B cell (primary cell): ENCODE measurements around the gene BCHE. TPM values are rescaled to one million over a fixed set of nuclear protein-coding genes. Genes with fewer than 3 reads are reported as not detected.

Source experiments
- ATAC-seq: fragments of 200-7000 bp; cut with Tn5 transposase; one replicate; pipeline ENCODE4 v1.10.0; 2021; ENCODE audit warnings: low read depth, mild to moderate bottlenecking, moderate number of reproducible peaks, moderate library complexity
- CTCF ChIA-PET: fragments of 350-600 bp; sonication (Branson Sonifier 250); formaldehyde crosslinking; loops from one replicate; lab custom pipeline; 2021; ENCODE audit warnings: antibody characterized with exemption, inconsistent platforms; lab: Charles Lee
- POLR2A ChIA-PET: fragments of 350-600 bp; sonication (Branson Sonifier 250); formaldehyde crosslinking; loops from one replicate; lab custom pipeline; 2021; ENCODE audit warnings: antibody characterized with exemption; lab: Charles Lee
- DNase-seq: peaks from one replicate; pipeline ENCODE4 v3.0.0; 2013
- H2AFZ ChIP-seq: 2 replicates; pipeline ENCODE4 v1.6.1; 2012; ENCODE audit warnings: mild to moderate bottlenecking, low read depth, low read length; ENCODE audit not compliant: insufficient read depth, poor library complexity, severe bottlenecking
- H3K27ac ChIP-seq, 2 donors: 1 replicate in 1 of 2; 2 replicates in 1 of 2; pipeline ENCODE4 v1.5.1; 2012 to 2013; ENCODE audit warnings: low read length in 2 of 2, mild to moderate bottlenecking in 2 of 2, moderate library complexity in 1 of 2
- H3K27me3 ChIP-seq, 4 experiments: fragments of 200-600 bp in 1 of 4; sonication (generic) in 1 of 4; replicated peaks in 1 of 4; 1 replicate in 2 of 4; 2 replicates in 2 of 4; pipeline versions ENCODE4 v1.6.1 to v1.7.0; 2013 to 2016; ENCODE audit warnings: low read length in 3 of 4, mild to moderate bottlenecking in 2 of 4, mixed read lengths in 1 of 4, moderate library complexity in 1 of 4; ENCODE audit not compliant: insufficient read depth in 4 of 4, control insufficient read depth in 3 of 4; ENCODE audit errors: control extremely low read depth in 1 of 4
- H3K36me3 ChIP-seq, 2 experiments: replicated peaks in 1 of 2; 1 replicate in 1 of 2; 2 replicates in 1 of 2; pipeline versions ENCODE4 v1.6.1 to v1.7.1; 2013; ENCODE audit warnings: low read length in 1 of 2; ENCODE audit not compliant: insufficient read depth in 2 of 2, control insufficient read depth in 1 of 2; ENCODE audit errors: control extremely low read depth in 1 of 2, extremely low read depth in 1 of 2
- H3K4me1 ChIP-seq, 2 donors: fragments of 200-600 bp in 1 of 2; sonication (generic) in 1 of 2; 1 replicate in 1 of 2; 2 replicates in 1 of 2; pipeline versions ENCODE4 v1.5.1 to v1.6.1; 2013 to 2017; ENCODE audit warnings: low read length in 2 of 2; ENCODE audit not compliant: control insufficient read depth in 2 of 2, insufficient read depth in 2 of 2
- H3K4me2 ChIP-seq: replicated peaks from 2 replicates; pipeline ENCODE3; 2012; ENCODE audit warnings: mild to moderate bottlenecking, low read depth, low read length; ENCODE audit not compliant: poor library complexity, severe bottlenecking
- H3K4me3 ChIP-seq, 5 experiments: fragments of 200-600 bp in 1 of 5; sonication (generic) in 1 of 5; 1 replicate in 3 of 5; 2 replicates in 2 of 5; pipeline versions ENCODE4 v1.5.1 to v1.7.0; 2011 to 2016; ENCODE audit warnings: low read length in 4 of 5, mild to moderate bottlenecking in 4 of 5, low read depth in 2 of 5, control low read depth in 1 of 5, moderate library complexity in 1 of 5; ENCODE audit not compliant: insufficient read depth in 1 of 5; ENCODE audit errors: control extremely low read depth in 1 of 5, extremely low read depth in 1 of 5
- H3K79me2 ChIP-seq: fragments of 200-600 bp; sonication (generic); one replicate; pipeline ENCODE4 v1.6.0; 2016; ENCODE audit warnings: low read length; ENCODE audit not compliant: control insufficient read depth, insufficient read depth
- H3K9ac ChIP-seq: fragments of 200-600 bp; sonication (generic); 2 replicates; pipeline ENCODE4 v1.6.1; 2017; ENCODE audit warnings: mild to moderate bottlenecking, low read length, moderate library complexity
- H3K9me3 ChIP-seq, 3 donors: one replicate each; pipeline versions ENCODE4 v1.6.1 to v1.7.1; 2013; ENCODE audit warnings: low read length in 2 of 3; ENCODE audit not compliant: control insufficient read depth in 2 of 3, insufficient read depth in 1 of 3; ENCODE audit errors: control extremely low read depth in 1 of 3
- H4K20me1 ChIP-seq: 2 replicates; pipeline ENCODE4 v1.6.0; 2012; ENCODE audit warnings: mild to moderate bottlenecking, low read length; ENCODE audit not compliant: insufficient read depth, control insufficient read depth, poor library complexity, severe bottlenecking
- H3K27ac Mint-ChIP-seq: one replicate; pipeline ENCODE4 v1.8.0; 2021; ENCODE audit warnings: mixed read lengths
- H3K27me3 Mint-ChIP-seq: one replicate; pipeline ENCODE4 v1.8.0; 2021; ENCODE audit warnings: mixed read lengths
- H3K4me1 Mint-ChIP-seq: one replicate; pipeline ENCODE4 v1.8.0; 2021; ENCODE audit warnings: mixed read lengths
- H3K4me3 Mint-ChIP-seq: one replicate; pipeline ENCODE4 v1.8.0; 2021; ENCODE audit warnings: mixed read lengths
- H3K9me3 Mint-ChIP-seq: one replicate; pipeline ENCODE4 v1.8.0; 2022; ENCODE audit warnings: mixed read lengths; ENCODE audit not compliant: insufficient read depth
- EZH2 ChIP-seq: IDR thresholded peaks from 2 replicates; pipeline ENCODE4 v1.6.1; 2012; ENCODE audit warnings: borderline replicate concordance, low read depth, mild to moderate bottlenecking, moderate library complexity, low read length; ENCODE audit not compliant: insufficient read depth, poor library complexity, severe bottlenecking
- WGBS: methylation state at CpG from one replicate; pipeline ENCODE4 v1.1.5; 2013; ENCODE audit warnings: missing lambda C conversion rate; ENCODE audit not compliant: insufficient coverage; 5-methylcytosine and 5-hydroxymethylcytosine counted together
- intact Hi-C: fragments of 100-400 bp; cut with micrococcal nuclease; formaldehyde crosslinking; loops from one replicate; pipeline ENCODE4 v1.10.0; 2022
- polyA plus RNA-seq: library from polyadenylated mRNA; depleted of rRNA; stranded (reverse); fragments of >200 nt; gene quantifications from 2 replicates; pipeline ENCODE4 v1.2.3, GENCODE V29; 2012
- total RNA-seq, 2 donors: library from RNA; stranded (reverse); fragments of 120-200 nt in 1 of 2; gene quantifications; 1 replicate in 1 of 2; 2 replicates in 1 of 2; pipeline versions ENCODE4 v1.2.3 to v1.2.4, GENCODE V29; 2013 to 2022
- TF ChIP-seq, protein P1 (sequence below): fragments of 200-600 bp; IDR thresholded peaks from one replicate; pipeline ENCODE4 v1.8.0; 2022; ENCODE audit warnings: antibody characterized with exemption, mild to moderate bottlenecking

Gene BCHE
- total and polyA plus RNA-seq, 2 donors (not counting 1 experiment from before 2014, with no cell fraction given): not detected

DNA sequence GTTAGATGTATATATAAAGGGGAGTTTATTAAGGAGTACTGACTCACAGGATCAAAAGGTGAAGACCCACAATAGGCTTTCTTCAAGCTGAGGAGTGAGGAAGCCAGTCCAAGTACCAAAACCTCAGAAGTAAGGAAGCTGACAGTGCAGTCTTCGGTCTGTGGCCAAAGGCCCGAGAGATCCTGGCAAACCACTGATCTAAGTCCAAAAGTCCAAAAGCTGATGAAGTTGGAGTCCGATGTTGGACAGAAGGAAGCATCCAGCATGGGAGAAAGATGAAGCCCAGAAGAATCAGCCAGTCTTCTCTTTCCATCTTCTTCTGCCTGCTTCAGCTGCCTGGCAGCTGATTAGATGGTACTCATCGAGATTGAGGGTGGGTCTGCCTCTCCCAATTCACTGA lies 107.5 kb downstream of the BCHE start:
- Histone ChIP-seq H3K27ac (no peak overlapping the region), H3K9ac (no peak overlapping the region), H3K9me3 (peaks cover 0 to 4% (median 0%) of the 10 kb centered on the region in 3 donors), H3K4me2 (no peak overlapping the region), H3K27me3 (no peaks in the 10 kb centered on the region), H3K79me2 (no peaks in the 10 kb centered on the region), H3K4me1 (no peaks in the 10 kb centered on the region), H2AFZ (no peak overlapping the region), H3K36me3 (no peaks in the 10 kb centered on the region), H4K20me1 (no peaks in the 10 kb centered on the region), H3K4me3 (no peak overlapping the region)
- ATAC-seq: no peak
- Mint-ChIP-seq H3K4me3 (no peak overlapping the region), H3K27me3 (no peaks in the 10 kb centered on the region), H3K27ac (no peak overlapping the region), H3K4me1 (no peaks in the 10 kb centered on the region), H3K9me3 (peaks cover 1% of the 10 kb centered on the region)
- intact Hi-C loops: no loop called here
- WGBS: 100% methylated on average over 3 of the region's 4 CpGs
- no peak for TF ChIP-seq EZH2
- TF ChIP-seq, protein P1, sequence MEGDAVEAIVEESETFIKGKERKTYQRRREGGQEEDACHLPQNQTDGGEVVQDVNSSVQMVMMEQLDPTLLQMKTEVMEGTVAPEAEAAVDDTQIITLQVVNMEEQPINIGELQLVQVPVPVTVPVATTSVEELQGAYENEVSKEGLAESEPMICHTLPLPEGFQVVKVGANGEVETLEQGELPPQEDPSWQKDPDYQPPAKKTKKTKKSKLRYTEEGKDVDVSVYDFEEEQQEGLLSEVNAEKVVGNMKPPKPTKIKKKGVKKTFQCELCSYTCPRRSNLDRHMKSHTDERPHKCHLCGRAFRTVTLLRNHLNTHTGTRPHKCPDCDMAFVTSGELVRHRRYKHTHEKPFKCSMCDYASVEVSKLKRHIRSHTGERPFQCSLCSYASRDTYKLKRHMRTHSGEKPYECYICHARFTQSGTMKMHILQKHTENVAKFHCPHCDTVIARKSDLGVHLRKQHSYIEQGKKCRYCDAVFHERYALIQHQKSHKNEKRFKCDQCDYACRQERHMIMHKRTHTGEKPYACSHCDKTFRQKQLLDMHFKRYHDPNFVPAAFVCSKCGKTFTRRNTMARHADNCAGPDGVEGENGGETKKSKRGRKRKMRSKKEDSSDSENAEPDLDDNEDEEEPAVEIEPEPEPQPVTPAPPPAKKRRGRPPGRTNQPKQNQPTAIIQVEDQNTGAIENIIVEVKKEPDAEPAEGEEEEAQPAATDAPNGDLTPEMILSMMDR: no peak
- no peak for DNase-seq
- POLR2A ChIA-PET: no interaction called here
- CTCF ChIA-PET: interaction anchor here (0.6 kb wide), 1 partner anchor 34 kb away, joined by 3 read pairs; no protein-coding TSS in a partner anchor

DNA sequence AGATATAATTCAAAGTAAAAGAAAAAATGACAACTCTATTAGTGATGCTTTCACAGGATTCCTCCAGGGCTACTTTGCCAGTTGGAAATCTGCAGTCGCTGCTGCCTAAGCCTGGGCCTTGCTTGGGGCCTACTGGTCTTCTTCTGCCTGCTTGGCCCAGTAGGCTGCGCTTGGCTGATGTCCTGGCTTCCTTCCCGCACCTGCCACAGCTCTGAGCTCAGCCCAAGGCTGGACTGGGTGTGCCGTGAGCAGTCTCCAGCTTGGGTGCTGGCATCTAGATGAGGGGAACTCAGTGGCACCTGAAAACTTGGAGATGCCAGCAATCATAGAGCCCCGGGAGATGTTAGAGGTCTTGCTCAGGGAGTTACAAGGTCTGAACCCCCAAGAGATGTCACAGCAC lies 108.3 kb downstream of the BCHE start:
- no peak overlapping the region for H3K9ac ChIP-seq
- ATAC-seq (no peak), DNase-seq (no peak)
- H3K27me3 ChIP-seq: no peaks in the 10 kb centered on the region
- Mint-ChIP-seq H3K9me3 (peaks cover 3% of the 10 kb centered on the region), H3K4me1 (no peaks in the 10 kb centered on the region), H3K27ac (no peak overlapping the region), H3K4me3 (no peak overlapping the region), H3K27me3 (no peaks in the 10 kb centered on the region)
- H3K36me3 ChIP-seq: no peaks in the 10 kb centered on the region
- CTCF ChIA-PET: no interaction called here
- intact Hi-C loops: no loop called here
- no peaks in the 10 kb centered on the region for H4K20me1 ChIP-seq
- no peak overlapping the region for H3K4me3 ChIP-seq
- 89% methylated on average over 5 of the region's 5 CpGs for WGBS
- H3K27ac ChIP-seq: no peak overlapping the region
- H3K4me2 ChIP-seq: no peak overlapping the region
- TF ChIP-seq, protein P1: no peak
- TF ChIP-seq EZH2: no peak
- H2AFZ ChIP-seq: no peak overlapping the region
- H3K79me2 ChIP-seq: no peaks in the 10 kb centered on the region
- POLR2A ChIA-PET: no interaction called here
- H3K9me3 ChIP-seq: peaks cover 0 to 4% (median 0%) of the 10 kb centered on the region in 3 donors
- no peaks in the 10 kb centered on the region for H3K4me1 ChIP-seq
